Measurements from ENCODE around the gene PACSIN1.

The PACSIN1 gene

GRCh38 chr6:34523441-34524206, 57.7 kb downstream of the PACSIN1 start:
- TF ChIP-seq, protein P1, sequence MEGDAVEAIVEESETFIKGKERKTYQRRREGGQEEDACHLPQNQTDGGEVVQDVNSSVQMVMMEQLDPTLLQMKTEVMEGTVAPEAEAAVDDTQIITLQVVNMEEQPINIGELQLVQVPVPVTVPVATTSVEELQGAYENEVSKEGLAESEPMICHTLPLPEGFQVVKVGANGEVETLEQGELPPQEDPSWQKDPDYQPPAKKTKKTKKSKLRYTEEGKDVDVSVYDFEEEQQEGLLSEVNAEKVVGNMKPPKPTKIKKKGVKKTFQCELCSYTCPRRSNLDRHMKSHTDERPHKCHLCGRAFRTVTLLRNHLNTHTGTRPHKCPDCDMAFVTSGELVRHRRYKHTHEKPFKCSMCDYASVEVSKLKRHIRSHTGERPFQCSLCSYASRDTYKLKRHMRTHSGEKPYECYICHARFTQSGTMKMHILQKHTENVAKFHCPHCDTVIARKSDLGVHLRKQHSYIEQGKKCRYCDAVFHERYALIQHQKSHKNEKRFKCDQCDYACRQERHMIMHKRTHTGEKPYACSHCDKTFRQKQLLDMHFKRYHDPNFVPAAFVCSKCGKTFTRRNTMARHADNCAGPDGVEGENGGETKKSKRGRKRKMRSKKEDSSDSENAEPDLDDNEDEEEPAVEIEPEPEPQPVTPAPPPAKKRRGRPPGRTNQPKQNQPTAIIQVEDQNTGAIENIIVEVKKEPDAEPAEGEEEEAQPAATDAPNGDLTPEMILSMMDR (IDR thresholded peaks at IDR 0.05; ENCODE audit: unreplicated experiment in 3 of 3): no peak
- Mint-ChIP-seq H3K9me3 (no peaks in the 10 kb centered on the region), H3K27ac (no peak overlapping the region), H3K36me3 (ENCODE audit: low read depth) (no peaks in the 10 kb centered on the region), H3K4me1 (peaks cover 25% of the 10 kb centered on the region), H3K27me3 (ENCODE audit: low read depth) (peaks cover 8% of the 10 kb centered on the region), H3K4me3 (no peak overlapping the region)

GRCh38 chr6:34524499-34524898, 58.6 kb downstream of the PACSIN1 start:
- TF ChIP-seq, protein P1 (IDR thresholded peaks at IDR 0.05; ENCODE audit: unreplicated experiment in 3 of 3): no peak
- Mint-ChIP-seq H3K4me3 (no peak overlapping the region), H3K9me3 (no peaks in the 10 kb centered on the region), H3K27me3 (ENCODE audit: low read depth) (peaks cover 8% of the 10 kb centered on the region), H3K27ac (peak overlapping the region in 2 of 3 experiments; percentile 84 to 87), H3K36me3 (ENCODE audit: low read depth) (no peaks in the 10 kb centered on the region), H3K4me1 (peaks cover 30% of the 10 kb centered on the region)

GRCh38 chr6:34524971-34525370, 59.1 kb downstream of the PACSIN1 start:
- peaks cover 8% of the 10 kb centered on the region for H3K27me3 Mint-ChIP-seq (ENCODE audit: low read depth)
- peaks cover 30% of the 10 kb centered on the region for H3K4me1 Mint-ChIP-seq
- H3K36me3 Mint-ChIP-seq (ENCODE audit: low read depth): no peaks in the 10 kb centered on the region
- H3K9me3 Mint-ChIP-seq: no peaks in the 10 kb centered on the region
- TF ChIP-seq, protein P1 (IDR thresholded peaks at IDR 0.05; ENCODE audit: unreplicated experiment in 3 of 3): no peak
- peak overlapping the region; percentile 52 to 87 (median 84) for H3K27ac Mint-ChIP-seq
- H3K4me3 Mint-ChIP-seq: peak overlapping the region; percentile 20 to 62 (median 58)

- Mint-ChIP-seq H3K27ac (peak overlapping the region in 1 of 3 experiments; percentile 84), H3K36me3 (ENCODE audit: low read depth) (no peaks in the 10 kb centered on the region), H3K4me3 (peak overlapping the region; percentile 32 to 37 (median 36)), H3K9me3 (no peaks in the 10 kb centered on the region), H3K27me3 (ENCODE audit: low read depth) (peaks cover 8% of the 10 kb centered on the region), H3K4me1 (peaks cover 30% of the 10 kb centered on the region)
- TF ChIP-seq, protein P1 (IDR thresholded peaks at IDR 0.05; ENCODE audit: unreplicated experiment in 3 of 3): no peak
Measured at GRCh38 chr6:34525431-34526175, 59.7 kb downstream of the PACSIN1 start.

GRCh38 chr6:34526241-34526972, 60.5 kb downstream of the PACSIN1 start:
- H3K4me3 Mint-ChIP-seq: peak overlapping the region; percentile 73 to 80 (median 75)
- H3K27me3 Mint-ChIP-seq (ENCODE audit: low read depth): peaks cover 9% of the 10 kb centered on the region
- H3K9me3 Mint-ChIP-seq: no peaks in the 10 kb centered on the region
- TF ChIP-seq, protein P1 (IDR thresholded peaks at IDR 0.05; ENCODE audit: unreplicated experiment in 3 of 3): no peak
- H3K27ac Mint-ChIP-seq: peak overlapping the region in 1 of 3 experiments; percentile 85
- H3K36me3 Mint-ChIP-seq (ENCODE audit: low read depth): no peaks in the 10 kb centered on the region
- peaks cover 30% of the 10 kb centered on the region for H3K4me1 Mint-ChIP-seq
